Suprapubic skin (tissue), 3 donors: ENCODE data around the gene GAB4.

Experiments
- CTCF ChIP-seq, 2 donors: fragments of 200-600 bp in 1 of 2; fragments of 450-650 bp in 1 of 2; sonication (generic) in 1 of 2; IDR thresholded peaks; one replicate each; pipeline ENCODE4 v1.5.1; 2016 to 2019; ENCODE audit warnings: antibody characterized with exemption in 2 of 2, mild to moderate bottlenecking in 1 of 2, moderate library complexity in 1 of 2
- EP300 ChIP-seq: sonication (generic); formaldehyde crosslinking; IDR thresholded peaks from one replicate; pipeline ENCODE4 v1.6.1; 2017; ENCODE audit warnings: antibody characterized with exemption

- no peak for TF ChIP-seq CTCF (IDR thresholded peaks at IDR 0.05)
- TF ChIP-seq EP300 = no peak
Measured at GRCh38 chr22:16957781-16958180, 50.2 kb downstream of the GAB4 start.
